ENCODE results near the gene MEAK7. TPM values are rescaled to one million over a fixed set of nuclear protein-coding genes. Genes with fewer than 3 reads are reported as not detected.

The MEAK7 gene
- total RNA-seq, 1 donor from 2014 or later = 27.4 TPM

DNA sequence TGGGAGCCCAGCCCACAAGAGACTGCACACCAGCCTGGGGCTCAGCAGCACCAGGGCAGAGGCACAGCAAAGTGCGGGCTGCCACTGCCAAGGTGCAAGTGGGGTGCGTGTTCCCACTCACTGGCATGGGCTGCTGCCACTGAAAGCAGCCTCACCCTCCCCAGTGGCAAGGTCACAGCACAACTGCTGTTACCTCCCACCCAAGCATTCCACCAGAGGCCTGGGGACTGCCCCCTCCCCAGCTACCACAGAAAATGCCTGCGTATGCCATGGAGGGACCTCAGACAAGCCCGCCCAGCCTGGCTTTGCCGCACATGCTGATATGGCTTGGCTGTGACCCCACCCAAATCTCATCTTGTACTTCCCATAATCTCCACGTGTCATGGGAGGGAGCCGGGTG lies 33.1 kb downstream of the MEAK7 start:
- no peak for DNase-seq (ENCODE audit: extremely low read depth, low read depth, low spot score)

- DNase-seq (ENCODE audit: extremely low read depth, low read depth, low spot score) = no peak
Measured at GRCh38 chr16:84467709-84468108, 36.8 kb downstream of the MEAK7 start.

DNA sequence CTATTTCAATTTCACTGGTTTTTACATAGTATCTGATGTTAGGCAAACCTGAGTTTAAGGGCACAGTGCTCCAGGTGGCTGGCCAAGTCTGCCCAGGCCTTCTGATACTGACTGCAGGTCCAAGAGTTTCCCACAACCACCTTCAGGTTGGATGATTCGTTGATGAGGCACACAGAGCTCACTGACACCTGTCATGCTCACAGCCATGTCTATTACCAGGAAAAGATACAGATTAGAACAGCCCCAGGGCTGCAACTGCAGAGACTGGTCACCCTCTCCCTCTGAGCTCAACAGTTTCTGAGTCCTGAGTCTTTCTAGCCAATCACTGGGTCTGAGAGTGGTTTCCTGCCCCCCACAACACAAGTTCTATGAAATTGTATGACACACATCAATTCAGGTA lies 37.2 kb downstream of the MEAK7 start:
- no peak for DNase-seq (ENCODE audit: extremely low read depth, low read depth, low spot score)

DNA sequence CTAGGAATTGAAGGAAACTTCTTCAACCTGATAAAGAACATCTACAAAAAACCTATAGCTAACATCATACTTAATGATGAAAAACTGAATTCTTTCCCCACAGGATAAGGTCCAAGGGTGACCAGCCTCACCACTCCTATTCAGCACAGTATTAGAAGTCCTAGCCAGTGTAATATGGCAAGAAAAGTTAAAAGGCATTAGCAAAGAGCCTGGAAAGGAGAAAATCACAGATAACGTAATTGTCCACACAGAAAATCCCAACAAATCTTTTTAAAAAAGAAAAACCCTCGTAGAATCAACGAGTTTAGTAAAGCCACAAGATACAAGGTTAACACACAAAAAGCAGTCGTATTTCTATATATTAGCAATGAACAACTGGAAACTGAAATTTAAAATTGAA lies 37.8 kb downstream of the MEAK7 start:
- DNase-seq (ENCODE audit: extremely low read depth, low read depth, low spot score) = no peak

GRCh38 chr16:84465154-84465553 lies 39.3 kb downstream of the MEAK7 start:
- no peak for DNase-seq (ENCODE audit: extremely low read depth, low read depth, low spot score)

- DNase-seq (ENCODE audit: extremely low read depth, low read depth, low spot score) = no peak
Measured at GRCh38 chr16:84464116-84464515, 40.3 kb downstream of the MEAK7 start.

- DNase-seq (ENCODE audit: extremely low read depth, low read depth, low spot score) = no peak
Measured at GRCh38 chr16:84463221-84463620, 41.2 kb downstream of the MEAK7 start.

DNA sequence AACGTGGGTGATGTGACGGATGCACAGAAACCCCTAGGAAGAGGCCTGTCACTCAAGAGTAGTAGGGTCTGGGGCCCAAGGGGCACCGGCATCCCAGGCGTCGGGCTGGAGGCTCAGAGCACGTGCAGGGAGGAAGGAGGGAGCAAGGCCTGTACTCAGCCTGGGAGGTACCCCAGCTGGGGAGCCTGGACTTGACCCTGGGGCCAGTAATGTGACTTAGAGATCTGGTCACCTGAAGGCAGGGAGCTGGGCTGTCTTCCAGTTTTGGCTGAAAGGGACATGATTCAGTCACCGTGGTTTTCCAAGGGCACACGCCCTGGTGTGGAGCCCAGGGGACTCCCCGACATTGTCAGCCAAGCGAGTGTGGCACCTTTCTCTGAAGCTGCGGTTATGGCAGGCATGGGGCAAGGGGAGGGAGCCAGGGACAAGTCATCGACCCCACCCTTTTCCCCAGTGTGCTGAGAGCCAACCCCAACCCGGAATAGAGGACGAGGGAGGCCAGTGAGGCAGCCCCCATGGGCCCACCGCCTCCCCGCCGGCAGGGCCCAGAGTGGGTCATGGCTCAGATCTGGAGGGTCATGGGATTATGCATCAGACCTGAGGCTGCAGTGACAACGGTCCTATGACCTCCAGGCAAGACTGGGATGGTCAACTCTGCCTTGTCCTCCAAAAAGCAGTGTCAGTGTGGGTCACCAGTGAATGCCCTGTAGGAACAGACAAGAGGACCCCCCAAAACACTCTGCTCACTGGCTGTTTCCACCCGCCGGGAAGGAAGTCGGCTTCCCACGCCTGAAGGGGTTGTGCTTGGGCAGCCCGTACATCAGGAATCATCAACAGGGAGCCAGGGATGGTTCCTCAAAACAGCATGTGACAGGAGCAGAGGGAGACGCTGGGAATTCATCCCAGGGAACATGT lies 41.9 kb downstream of the MEAK7 start:
- no peak for DNase-seq (ENCODE audit: extremely low read depth, low read depth, low spot score)

DNA sequence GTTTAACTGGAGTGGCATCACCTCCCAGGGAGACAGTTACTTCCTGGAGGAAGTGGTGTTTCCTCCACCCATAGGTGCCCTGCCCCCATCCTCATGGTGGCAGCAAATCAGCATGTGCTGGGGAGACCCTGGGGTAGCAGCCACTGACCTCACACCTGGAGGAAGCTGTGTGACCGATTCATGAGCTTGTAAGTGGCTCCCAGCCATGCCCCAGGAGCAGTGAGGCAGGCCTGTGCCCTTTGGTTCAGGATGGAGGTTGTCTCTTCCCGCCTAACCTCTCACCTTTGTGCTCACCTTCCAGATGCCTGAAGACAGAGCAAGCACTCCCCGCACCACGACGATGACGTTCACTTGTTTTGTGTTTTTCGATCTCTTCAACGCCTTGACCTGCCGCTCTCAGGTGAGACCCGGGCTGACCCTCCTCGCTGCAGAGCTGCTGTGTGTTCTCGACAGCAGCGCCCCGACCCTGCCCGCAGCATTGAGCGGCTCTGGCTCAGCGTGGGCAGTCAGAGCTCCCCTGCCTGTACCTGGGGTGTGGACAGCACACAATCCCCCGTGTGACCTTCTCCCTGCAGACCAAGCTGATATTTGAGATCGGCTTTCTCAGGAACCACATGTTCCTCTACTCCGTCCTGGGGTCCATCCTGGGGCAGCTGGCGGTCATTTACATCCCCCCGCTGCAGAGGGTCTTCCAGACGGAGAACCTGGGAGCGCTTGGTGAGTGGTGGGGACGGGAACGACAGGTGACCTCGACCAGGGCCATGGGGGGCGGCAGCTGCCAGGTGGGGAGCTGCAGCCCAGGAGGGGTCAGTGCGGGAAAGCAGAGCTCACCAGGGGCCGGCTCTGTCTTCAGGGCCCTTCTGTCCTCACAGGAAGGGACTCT lies 42.8 kb downstream of the MEAK7 start:
- no peak for DNase-seq (ENCODE audit: extremely low read depth, low read depth, low spot score)

GRCh38 chr16:84461029-84461412 lies 43.4 kb downstream of the MEAK7 start:
- no peak for DNase-seq (ENCODE audit: extremely low read depth, low read depth, low spot score)

DNA sequence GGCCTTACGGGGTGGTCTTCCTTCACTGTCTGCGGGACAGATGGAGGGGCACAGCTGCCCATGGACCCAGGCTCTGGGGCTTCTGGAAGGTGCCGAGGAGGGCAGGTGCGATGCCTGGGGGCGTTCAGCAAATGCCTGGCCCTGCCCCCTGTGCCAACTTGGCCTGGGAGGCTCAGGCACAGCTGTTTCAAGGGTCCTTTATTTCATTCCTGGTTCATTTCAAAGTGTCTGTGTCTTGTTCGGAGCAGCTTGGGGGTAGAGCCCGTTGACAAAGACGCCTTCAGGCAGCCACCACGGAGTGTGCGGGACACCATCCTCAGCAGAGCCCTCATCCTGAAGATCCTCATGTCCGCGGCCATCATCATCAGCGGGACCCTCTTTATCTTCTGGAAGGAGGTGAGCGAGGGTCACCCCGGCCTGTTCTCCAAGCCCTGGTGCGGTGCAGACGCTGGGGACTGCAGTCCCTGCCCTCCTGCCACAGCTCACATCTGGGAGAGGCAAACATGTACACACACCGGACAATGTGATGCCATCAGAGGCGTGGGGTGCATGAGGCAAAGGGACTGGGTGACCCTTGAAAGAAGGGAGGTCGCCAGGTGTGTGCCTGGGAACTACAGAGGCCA lies 43.9 kb downstream of the MEAK7 start:
- no peak for DNase-seq (ENCODE audit: extremely low read depth, low read depth, low spot score)

- no peak for DNase-seq (ENCODE audit: extremely low read depth, low read depth, low spot score)
Measured at GRCh38 chr16:84459941-84460405, 44.5 kb downstream of the MEAK7 start.

- no peak for DNase-seq (ENCODE audit: extremely low read depth, low read depth, low spot score)
Measured at GRCh38 chr16:84459533-84459894, 44.9 kb downstream of the MEAK7 start.

- no peak for DNase-seq (ENCODE audit: extremely low read depth, low read depth, low spot score)
Measured at GRCh38 chr16:84458606-84459532, 45.6 kb downstream of the MEAK7 start.

- DNase-seq (ENCODE audit: extremely low read depth, low read depth, low spot score) = no peak
Measured at GRCh38 chr16:84455031-84455430, 49.4 kb downstream of the MEAK7 start.

Other genes starting within 250 kb of the MEAK7 start
- gene WFDC1, start 209.8 kb downstream of the MEAK7 start, total RNA-seq = not detected in 2 replicates
- 0.10 TPM in 1 of 2 replicates, not detected in the other for gene ATP2C2, start 136.1 kb downstream of the MEAK7 start, total RNA-seq
- 311 and 460 TPM in 2 replicates for gene COTL1, start 113.4 kb upstream of the MEAK7 start, total RNA-seq
- 47.5 and 51.6 TPM in 2 replicates for gene KLHL36, start 143.9 kb upstream of the MEAK7 start, total RNA-seq
- gene USP10, start 195.3 kb upstream of the MEAK7 start, total RNA-seq = 52.6 and 70.8 TPM in 2 replicates